Gastroesophageal sphincter (tissue), 3 donors: ENCODE data around the gene ANKUB1.

Source experiments
- EP300 ChIP-seq: sonication (generic); formaldehyde crosslinking; IDR thresholded peaks from one replicate; pipeline ENCODE4 v1.6.1; 2017; ENCODE audit warnings: antibody characterized with exemption, mild to moderate bottlenecking
- POLR2A ChIP-seq, 2 donors: fragments of 450-650 bp; IDR thresholded peaks; one replicate each; pipeline ENCODE4 v1.6.1; 2017; ENCODE audit warnings: antibody characterized with exemption in 2 of 2, mild to moderate bottlenecking in 2 of 2, moderate library complexity in 1 of 2
- POLR2AphosphoS5 ChIP-seq: sonication (generic); formaldehyde crosslinking; IDR thresholded peaks from one replicate; pipeline ENCODE4 v1.6.1; 2017; ENCODE audit warnings: antibody characterized with exemption
- TF ChIP-seq, protein P1 (sequence below), 4 experiments: fragments of 200-600 bp in 2 of 4; fragments of 450-650 bp in 2 of 4; sonication (generic) in 1 of 4; IDR thresholded peaks; one replicate each; pipeline ENCODE4 v1.5.1; 2017 to 2019; ENCODE audit warnings: antibody characterized with exemption in 4 of 4, mild to moderate bottlenecking in 2 of 4, moderate library complexity in 2 of 4

- TF ChIP-seq, protein P1, sequence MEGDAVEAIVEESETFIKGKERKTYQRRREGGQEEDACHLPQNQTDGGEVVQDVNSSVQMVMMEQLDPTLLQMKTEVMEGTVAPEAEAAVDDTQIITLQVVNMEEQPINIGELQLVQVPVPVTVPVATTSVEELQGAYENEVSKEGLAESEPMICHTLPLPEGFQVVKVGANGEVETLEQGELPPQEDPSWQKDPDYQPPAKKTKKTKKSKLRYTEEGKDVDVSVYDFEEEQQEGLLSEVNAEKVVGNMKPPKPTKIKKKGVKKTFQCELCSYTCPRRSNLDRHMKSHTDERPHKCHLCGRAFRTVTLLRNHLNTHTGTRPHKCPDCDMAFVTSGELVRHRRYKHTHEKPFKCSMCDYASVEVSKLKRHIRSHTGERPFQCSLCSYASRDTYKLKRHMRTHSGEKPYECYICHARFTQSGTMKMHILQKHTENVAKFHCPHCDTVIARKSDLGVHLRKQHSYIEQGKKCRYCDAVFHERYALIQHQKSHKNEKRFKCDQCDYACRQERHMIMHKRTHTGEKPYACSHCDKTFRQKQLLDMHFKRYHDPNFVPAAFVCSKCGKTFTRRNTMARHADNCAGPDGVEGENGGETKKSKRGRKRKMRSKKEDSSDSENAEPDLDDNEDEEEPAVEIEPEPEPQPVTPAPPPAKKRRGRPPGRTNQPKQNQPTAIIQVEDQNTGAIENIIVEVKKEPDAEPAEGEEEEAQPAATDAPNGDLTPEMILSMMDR (IDR thresholded peaks at IDR 0.05), result no peak
- TF ChIP-seq POLR2A (IDR thresholded peaks at IDR 0.05) (no peak), EP300 (no peak), POLR2AphosphoS5 (no peak)
Observed at GRCh38 chr3:149720918-149721317, 71.4 kb downstream of the ANKUB1 start.
